Measurements from ENCODE around the gene SCFD2.
"Not testable (repeated sequence)": the region's sequence is repeated elsewhere in the genome, so short reads cannot be mapped to it uniquely, and the experiment has no call there.

The SCFD2 gene

DNA sequence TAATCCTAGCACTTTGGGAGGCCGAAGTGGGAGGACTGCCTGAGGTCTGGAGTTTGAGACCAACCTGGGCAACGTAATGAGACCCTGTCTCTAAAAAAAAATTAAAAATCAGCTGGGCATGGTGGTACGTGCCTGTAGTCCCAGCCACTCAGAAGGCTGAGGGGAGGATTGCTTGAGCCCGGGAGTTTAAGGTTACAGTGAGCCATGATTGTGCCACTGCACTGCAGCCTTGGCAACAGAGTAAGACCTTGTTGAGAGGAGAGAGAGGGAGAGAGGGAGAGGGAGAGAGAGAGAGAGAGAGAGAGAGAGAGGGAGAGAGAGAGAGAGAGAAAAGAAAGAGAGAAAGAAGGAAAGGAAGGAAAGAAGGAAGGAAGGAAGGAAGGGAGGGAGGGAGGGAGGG, 358.8 kb downstream of the SCFD2 start:
- DNase-seq, result no peak

DNA sequence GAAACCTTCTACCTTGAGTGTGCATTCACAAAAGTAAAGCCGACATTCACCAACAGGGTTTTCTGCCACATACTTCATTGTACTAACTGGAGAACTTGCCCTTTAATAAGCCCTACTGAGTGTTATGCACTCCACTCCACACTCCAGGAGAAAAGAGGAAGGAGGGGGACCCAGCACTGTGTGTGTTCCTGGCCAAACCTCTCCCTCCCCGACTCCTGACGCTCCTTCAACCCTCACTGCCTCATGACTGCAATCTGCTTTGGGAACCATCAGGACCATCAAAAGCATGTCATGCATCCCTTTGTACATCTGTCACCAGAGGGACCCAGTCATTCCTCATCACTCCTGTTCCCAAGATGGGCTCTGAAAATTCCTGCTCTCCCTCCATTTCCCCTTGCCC, 360.1 kb downstream of the SCFD2 start:
- DNase-seq, result no peak

DNA sequence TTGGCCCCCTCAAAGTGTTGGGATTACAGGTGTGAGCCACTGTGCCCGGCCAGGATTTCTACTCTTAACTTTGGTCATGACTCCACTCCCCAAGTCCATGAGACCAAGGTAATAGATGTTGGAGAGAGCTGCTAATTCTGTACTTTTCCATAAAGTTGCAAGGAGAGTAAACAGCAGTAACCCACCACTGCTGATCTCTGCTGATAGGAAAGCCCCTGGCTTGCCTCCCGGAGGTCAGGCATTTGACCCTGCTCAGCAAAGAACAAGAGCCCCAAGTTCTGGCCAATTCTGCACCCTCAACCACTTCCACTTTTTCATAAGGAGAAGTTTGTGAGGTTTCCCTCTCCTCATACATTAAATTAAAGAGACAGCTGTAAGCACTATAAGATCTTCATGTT, 360.7 kb downstream of the SCFD2 start:
- DNase-seq, result no peak

DNA sequence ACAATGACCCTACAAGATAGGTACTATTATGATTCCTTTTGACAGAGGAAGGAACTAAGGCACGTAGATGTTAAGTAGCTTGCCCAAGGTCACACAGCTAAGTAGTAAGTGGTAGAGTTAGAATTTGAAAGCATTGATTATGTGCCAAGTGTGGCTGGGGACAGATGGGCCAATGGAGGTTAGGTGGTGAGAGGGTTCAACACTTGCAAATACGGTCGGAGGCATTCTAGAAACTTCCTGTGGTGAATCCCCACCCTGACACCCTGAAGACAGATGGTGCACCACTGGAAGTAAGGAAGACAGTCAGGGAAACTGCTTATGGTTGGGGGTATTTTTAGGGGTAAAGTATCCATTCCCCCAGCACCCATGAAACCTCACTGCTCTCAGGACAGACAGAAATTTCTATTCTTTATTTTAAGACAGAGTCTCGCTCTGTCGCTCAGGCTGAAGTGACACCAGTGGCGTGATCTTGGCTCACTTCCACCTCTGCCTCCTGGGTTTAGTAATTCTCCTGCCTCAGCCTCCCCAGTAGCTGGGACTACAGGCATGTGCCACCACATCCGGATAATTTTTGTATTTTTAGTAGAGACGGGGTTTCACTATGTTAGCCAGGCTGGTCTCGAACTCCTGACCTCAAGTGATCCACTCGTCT, 361.2 kb downstream of the SCFD2 start:
- no peak for DNase-seq

DNA sequence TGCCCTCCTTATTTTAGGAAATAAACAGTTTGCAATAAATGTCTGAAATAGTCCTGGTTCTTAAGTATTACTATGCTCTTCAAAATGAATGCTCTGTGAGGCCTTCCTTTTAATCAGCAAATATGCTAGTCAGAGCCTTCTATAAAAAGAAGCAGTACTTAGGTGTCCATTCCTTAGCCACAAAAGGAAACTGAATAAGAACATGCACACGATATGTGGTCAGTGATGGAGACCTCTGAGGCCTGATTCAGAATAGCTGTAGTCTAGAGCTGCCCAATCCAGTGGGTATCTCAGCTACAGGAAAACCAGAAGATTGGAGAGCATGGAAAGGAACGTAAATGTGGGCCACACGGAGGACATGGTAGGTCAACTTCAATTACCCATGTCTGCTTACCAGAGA, 361.9 kb downstream of the SCFD2 start:
- DNase-seq, result no peak

DNA sequence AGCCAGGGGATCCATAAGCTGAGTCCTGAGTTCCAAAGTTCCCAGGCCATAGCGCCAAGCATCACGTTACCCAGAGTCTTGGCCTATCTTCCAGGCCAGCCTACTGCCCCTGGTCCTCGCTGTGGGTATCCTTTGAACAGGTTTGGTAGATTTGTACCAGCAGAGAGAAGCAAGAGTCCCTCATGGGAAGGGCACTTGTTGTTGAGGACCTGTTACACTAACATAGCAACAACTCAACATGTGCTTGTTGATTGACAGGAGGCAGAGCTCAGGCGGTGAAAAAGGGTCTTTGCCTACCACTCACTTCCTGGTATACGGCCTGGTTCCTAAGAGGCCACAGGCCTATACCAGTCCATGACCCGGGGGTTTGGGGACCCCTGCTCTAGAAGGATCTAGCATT, 365.3 kb downstream of the SCFD2 start:
- DNase-seq, result no peak

DNA sequence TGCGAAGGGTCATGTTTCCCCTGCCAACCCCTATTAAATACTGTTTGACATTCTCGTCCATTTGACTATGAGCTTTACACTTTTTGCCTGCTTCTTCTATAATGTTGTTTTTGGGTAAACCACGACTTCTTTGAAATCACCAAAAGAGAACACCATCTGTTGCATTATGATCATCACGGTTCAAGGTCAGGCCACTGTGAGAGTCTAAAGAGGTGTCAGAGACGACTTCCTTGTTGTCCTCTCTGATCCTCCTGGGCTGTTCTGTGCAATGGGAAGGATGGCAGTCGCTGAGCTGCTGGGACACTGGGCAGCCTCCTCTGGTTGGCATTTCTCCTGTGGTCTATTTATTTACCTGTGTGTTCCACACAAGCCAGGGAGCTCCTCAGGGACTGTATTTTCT, 366.2 kb downstream of the SCFD2 start:
- no peak for DNase-seq

DNA sequence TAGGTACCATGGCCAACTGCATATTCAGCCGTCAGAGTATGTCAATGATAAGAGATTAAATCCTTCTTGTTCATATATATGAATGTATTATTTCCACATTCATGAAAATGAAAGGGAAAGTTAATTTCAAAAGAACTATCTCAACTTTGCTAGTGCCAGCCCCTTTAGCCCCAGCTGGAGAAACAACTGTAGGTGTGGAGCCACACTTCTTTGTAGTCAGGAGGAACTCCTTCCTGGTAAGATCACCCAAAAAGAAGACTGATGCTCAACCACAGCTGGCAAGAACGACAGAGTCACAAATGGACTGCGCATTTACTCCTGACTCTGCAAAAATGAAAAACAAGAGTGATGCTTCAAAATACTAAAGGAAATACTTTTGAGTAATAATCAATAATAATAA, 367.4 kb downstream of the SCFD2 start:
- DNase-seq, result no peak

DNA sequence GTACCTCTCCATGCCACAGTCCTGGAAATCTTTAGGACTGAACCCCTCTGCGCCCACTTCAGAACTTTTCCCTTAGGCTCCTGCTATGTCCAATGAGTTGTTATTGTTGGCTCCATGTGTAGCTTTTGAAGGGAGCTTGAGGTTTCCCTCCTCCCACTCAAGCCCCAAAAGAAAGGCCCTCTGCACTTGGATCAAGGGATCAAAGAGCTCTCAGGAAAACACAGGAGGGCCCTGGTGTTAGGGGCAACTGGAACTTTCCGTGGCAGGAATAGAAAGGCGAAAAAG, 368.8 kb downstream of the SCFD2 start:
- no peak for DNase-seq

DNA sequence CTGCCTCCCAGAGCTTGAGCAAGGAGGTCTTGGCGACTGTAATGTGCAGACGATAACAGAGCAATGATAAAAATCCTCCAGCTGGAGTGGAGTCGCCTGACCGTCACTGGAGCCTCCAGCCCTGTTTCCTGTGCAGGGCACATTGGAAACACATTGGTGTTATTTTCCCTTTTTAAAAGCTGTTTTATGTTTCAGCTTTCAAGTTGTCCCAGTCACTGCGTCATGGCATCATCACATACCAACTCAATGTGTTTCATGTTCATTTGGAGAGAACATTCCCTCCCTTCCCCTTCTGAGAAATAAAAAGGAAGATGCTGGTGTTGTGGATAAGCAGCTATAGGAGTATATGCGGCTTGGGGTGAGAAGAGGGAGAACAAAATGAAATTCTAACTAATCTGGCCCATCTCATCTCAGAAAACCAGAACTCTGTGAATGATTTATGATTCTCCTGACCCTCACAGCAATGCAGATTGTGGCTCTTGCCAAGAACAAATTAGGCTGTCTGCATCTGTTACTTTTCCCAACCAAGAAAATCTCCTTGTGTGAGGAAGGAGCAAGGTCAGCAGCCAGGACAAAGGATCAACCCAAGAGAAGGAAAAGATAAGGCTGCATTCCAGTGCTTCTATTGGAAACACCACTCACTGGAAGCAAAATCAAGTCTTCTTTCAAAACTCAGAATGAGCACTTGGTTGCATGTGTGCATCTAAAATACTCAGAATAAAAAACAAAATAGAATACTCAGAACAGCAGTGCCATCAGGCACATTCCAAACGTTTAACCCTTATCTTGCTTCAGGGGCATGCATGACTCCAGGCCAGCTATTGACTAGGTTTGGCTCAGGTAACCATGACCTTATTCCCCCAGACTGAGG, 369.4 kb downstream of the SCFD2 start:
- DNase-seq, result no peak

DNA sequence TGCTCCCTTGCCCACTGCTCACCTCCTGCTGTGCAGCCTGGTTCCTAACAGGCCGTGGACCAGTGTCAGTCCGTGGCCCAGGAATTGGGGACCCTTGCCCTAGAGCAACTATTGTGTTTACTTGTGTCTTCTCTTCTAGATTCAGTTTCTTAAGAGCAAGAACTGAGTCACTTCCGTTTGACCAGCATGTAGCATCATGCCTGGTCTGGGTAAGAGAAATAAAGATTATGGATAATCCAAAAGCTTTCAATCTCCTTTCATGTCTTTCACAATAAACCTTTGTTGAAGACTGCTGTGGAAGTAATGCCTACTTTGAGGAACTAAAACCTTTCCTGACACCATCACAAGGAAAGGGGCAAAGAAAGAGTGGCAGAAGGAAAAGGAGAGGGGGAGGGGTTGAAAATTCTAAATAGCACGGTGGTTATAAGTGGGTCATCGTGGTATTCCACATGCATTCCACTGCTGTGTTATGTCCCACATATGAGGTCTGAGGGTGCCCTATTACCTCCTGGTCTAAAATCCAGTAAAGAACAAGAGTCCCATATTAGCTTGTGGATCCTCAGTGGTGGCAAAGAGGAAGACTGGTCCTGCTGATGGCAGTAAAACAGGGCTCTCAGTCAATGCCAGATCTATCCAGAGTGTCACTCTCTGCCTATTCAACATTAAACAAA, 370.4 kb downstream of the SCFD2 start:
- DNase-seq, result no peak

DNA sequence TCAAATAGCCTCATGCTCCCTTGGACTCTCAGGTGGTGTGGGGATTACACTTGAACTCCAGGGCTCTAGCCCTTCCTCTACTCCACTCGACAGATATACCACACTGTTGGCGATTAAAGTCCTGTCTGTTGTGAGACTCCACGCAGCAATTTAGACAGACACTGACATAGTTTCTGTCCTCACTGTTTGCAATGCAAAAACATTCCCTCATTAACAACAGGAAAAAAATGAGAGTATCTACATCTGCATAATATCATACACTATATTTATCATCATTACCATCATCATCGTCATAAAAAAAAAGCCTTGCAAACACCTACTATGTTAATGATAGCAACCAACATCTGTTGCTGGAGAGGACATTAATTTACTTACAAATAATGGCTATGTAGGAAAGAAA, 371.3 kb downstream of the SCFD2 start:
- no peak for DNase-seq

DNA sequence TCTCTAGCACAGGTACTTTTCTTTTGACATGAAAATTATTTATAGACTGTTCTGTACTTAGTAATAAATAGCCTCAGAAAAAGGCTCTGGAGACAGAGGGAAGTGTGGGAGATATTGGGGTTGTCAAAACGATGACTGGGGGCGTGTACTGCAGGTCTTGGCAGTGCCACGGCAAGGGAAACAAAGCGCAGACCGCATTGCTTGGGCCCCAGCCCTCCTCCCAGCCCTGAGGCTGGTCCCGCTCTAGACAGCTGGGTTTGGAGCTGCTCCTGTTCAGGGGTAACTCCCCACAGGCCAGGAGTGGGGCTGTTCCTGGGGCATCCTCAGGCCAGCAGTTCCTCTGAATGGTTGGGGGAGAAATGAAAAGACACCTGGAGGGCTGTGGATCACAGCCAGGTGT, 372.1 kb downstream of the SCFD2 start:
- no peak for DNase-seq

DNA sequence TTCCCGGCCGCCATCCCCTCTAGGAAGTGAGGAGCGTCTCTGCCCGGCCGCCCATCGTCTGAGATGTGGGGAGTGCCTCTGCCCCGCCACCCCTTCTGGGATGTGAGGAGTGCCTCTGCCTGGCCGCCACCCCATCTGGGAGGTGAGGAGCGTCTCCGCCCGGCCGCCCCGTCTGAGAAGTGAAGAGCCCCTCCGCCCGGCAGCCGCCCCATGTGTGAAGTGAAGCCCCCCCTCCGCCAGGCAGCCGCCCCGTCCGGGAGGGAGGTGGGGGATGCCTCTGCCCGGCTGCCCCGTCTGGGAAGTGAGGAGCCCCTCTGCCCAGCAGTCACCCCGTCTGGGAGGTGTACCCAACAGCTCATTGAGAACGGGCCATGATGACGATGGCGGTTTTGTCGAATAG, 373.3 kb downstream of the SCFD2 start:
- not testable (repeated sequence) for DNase-seq

DNA sequence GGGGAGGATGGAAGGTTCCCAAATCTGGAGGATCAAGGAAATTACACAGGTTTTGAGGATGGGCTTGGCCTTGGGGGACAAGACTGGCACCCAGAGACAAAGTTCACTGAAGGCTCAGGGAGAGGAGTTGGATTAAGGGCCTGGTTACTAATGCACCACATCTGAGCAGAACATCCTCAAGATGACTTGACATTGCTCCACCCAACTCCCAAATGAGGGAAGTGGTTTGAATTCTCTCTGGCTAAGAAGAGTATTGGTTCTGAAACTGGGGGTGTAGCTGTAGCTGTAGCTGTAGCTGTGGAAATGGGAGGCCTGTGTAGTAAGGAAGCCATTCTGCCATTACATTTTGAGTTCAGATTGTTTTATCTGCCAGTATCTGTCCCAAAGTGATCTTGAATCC, 374.4 kb downstream of the SCFD2 start:
- no peak for DNase-seq

DNA sequence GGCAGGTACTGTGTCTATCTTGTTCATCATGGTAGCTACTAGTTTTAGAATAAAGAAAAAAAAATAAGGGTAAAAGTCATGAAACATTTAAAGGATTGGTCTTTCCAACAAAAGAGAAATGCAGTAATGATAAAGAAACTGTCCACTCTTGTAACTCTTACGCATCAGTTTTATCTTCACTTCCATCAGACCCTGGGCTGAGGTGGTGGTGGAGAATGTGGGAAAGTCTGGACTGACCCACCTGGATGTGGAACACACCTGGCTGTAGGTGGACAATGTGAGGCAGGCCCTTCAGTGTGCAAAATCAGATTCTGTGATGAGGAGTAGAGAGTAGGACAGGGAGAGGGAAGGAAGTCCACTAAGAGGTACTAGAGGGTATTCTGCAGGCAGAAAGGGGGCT, 375.2 kb downstream of the SCFD2 start:
- DNase-seq, result no peak

DNA sequence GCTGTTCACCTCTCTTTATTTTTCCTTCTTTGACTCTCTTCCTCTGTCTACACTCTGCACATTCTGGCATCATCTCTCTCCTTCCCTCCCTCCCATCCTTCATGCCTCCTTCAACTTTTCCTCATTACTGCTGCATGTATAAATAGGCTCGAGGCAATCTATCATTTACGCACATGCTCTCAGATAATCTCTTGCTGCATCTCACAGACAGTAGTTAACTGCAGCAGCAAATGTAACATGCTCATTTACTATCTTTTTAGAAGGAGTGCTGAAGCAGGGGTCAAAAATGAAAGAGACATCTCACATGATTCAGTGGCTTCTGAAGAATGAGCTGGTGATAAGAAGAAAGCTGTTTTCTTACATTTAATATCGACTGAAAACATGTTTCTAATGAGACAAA, 376.0 kb downstream of the SCFD2 start:
- DNase-seq, result no peak

DNA sequence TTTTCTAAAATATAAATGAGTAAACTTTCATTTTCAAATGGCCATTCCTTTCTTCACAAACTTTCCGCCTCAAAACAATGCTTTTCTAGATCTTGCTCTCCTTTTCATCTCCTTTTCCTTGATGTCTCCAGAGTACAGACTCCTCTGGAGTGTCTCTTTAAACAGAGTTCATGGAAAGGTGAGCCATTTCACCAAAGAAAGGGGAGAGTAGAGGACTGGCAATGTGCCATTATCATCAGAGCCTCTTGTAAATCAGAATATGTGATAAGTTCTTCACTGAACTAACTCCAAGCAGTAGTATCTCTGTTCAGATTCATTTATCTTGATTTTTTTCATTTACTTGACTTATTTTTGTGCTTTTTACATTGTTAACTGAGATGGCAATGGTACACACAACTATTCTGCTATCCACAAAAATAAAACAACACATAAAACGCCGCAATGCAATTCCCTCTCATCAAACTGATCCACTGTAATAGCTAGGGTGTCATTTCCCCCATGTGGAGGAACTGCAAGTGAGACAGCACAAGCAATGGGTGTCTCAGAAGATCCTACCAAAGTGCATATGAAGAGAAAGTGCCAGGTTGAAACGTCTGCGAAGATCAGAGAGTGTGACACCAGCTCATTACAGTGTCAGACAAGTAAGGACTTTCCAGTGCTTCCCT, 378.3 kb downstream of the SCFD2 start:
- no peak for DNase-seq

DNA sequence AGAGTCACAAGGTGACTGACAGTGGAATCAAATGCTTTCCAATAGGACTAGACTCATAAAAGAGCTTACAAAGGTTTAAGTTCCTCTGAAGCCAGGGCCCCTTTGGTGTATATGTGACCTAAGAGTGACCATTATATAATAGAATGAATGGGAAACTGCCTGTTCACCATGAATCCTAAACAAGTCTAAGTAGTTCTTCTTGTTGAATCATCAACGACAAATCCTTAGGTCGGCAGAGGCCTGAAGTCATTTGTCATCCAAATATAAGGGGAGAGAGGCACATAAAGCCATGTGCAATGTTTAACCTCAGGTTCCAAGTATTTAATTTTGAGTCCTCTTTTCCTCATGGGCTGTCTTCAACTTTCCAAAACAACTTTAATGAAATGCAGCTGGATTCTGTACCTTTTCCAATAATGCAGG, 381.4 kb downstream of the SCFD2 start:
- no peak for DNase-seq

DNA sequence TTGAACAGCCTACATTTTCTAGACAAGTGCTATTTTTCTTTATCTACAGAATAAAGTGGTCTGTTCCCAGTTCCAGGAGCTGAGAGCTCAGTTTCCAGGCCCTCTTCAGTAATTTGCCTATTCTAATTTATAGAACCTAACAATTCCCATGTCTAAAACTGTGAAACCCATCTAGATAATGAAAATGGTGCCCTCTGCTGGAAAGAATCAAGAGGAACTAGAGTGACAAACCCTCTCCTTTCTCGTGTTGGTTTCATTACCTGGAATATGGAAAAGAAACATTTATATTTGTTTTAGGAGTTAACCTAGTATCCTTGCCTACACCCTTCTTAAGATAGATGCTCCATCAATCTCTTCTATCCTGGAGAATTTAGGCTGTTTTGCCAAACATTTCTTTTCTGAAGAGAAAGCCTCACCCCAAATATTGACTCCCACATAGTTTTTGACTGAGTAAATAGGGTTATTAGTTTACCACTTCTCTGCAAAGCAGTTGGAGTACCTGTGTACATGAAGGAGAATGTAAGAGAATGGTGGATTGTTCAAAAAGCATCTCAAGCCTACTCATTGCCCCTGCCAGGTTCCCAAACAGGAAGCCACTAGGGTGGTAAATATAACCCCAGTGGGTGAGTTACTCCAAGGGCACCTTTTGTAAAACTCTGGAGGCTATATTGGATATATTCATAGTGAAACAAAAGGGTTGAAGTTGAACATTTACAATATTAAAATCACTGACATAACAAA, 382.1 kb downstream of the SCFD2 start:
- peak; percentile 56 for DNase-seq

DNA sequence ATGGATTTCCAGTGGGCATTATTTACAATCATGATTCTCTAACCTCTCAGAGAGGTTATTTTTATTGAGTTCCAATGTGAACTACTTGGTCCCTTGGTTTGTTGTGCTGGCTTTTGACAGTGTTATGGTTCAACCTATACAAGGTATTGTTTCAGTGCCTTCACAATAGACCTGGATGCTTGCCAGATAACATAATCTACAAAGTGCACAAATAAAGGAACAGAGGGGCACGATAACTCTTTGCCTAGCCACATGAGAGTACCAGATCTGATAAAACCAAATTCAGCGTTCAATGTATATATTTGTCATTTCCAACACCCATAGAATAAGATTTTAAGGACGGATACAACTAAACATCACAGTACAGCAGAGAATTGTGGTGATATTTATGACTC, 382.9 kb downstream of the SCFD2 start:
- DNase-seq, result no peak

DNA sequence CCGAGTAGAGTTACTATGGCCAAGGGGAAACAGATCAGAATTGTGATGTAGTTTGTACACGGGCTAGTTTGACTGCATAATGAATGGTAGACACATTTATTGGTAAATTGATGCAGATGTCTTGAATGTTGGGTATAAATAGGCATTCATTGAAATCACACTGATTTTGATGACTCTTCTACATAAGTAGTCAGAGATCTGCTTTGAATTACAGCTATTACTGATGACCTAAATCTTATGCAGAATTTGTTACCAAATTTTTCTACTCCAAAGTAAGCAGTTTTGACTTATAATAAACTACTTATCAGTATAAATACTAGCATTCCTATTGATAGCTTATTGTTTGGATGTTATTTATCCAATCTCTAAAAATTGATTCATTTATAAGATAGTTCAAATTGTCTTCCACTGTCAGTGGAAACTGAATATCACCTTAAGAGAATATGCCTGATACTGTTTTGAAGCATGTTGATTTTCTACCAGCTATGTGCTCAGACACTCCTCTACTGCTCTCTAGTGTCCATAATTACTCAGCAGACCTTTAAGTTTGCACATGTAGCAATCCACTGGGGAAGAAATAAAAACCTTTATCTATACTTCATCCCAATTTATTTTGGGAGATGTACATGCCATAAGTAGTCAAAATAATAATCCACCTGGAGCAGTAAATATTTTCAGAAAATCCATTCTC, 383.5 kb downstream of the SCFD2 start:
- no peak for DNase-seq
